Stimulated activated CD4-positive, alpha-beta T cell treated with anti-CD3 and anti-CD28 coated beads, Interleukin-15, amount 100 ng/mL, for 24 hours (primary cell): ENCODE results near the gene CWC25.

Source experiments
- DNase-seq: peaks from one replicate; pipeline ENCODE4 v3.0.0-alpha.2; 2020

CWC25 gene

DNA sequence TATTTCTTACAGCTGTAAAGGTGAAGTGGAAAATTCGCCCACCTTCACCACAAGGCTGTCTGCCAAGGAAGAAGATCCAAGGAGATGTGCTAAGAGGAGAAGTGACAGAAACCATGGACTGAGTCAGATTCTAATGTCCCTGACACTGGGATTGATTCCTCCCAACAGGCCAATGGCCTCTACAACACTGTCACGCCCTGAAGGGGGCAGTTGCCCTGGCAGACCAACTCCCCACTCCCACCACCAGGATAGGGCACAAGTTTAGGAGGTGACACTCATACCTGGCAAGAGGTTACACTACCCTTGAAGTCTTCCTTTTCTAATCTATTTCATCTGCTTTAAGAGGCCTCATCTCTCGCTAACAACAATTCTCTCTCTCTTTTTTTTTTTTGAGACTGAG lies 41.9 kb downstream of the CWC25 start:
- DNase-seq, result no peak

DNA sequence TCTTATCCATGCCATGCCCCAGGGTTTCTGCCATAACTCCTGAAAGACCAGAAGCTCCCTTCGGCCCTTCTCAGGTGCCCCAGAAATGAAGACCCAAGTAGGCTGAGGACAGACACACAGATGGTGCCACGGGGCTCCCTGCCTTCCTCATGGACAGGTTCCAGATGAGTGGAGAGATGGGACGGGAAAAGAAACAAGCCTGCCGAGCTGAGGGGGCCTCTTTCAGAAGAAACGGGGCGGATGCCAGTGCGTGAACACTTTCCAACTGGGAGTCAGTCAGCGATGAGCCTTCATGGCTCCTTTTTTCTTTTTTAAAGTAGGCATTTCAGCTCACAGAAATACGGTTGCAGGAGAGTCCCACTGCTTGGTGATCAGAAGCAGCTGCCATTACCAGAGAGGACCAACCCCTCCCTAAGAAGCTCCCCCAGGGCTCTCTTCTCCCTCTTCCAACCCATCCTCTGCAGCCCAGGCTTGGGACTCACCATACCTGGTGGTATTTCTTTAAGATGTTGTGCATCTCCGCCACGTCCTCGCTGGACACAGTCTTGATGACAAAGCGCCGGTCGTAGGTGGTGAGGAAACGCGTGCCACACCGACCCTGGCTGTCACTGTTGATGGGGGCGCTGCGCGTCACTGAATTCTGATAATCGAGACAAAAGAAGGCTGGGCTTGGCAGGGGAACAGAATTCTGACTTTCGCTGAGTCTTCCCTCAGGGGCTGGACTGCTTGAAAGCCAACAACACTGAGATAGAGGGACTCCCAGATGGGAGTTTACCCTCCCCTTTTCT lies 45.0 kb downstream of the CWC25 start:
- DNase-seq, result no peak

DNA sequence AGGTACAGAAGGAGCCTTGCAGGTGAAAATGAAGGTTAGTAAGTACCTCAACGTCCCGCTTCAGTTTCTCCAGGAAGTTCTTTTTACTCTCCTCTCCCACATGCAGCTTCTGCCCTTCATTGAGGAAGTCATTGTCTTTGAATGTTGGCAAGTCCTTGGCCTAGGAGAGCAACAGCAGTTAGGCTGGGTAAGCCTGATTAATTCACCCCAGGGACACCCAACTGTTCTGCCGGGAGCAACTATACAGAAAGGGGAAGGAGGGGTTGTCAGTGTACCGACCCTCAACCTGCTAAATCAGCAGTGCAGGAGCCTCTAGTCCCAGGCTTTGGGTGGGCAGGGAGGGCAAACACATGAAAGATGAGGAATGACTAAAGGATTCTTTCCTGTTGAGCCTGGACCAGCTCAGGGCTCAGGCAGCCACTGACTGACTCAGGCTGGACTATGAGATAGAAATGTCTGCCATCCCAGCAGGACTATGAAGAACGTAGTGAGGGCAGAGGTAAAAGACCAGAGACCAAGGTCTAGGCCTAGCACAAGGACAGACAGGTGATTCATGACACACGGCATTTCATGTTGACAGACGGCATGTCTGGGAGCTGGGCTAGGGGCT lies 47.4 kb downstream of the CWC25 start:
- DNase-seq, result no peak

DNA sequence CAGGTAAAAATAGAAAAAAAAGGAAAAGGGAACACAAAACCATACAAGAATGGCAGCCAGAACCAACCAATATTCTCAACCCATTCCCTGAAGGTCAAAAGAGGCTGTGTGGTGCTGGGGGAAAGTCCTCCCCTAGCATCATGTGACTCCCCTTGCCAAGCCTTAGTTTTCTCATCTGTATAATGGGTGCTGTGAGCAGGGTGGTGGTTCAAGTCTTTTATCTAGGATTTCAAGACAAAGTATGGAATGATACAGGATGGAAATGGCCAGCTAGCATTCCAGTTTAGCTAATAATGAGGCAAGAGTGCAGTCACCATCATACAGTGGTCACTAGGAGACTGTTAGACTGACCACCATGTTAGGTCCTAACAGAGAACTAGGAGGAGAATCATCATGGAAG lies 51.9 kb downstream of the CWC25 start:
- no peak for DNase-seq

DNA sequence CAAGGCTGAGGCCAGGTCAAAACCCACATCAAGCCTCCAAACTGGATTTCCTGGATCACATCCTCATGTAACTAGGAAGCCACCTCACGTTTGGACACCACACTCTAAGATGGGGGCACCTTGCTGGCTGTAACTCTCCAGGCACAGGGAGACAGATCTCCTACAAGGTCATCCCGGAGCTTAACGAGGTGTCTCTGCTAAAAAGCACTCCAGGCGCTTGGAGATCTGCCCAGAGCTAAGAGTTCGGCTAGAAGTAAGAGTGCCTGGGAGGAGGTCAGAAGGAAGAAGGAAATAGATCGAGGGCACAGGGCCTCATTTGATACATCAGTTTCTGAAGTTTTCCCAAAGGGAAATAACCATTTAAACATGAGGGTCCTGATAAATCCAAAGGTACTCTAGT lies 56.7 kb downstream of the CWC25 start:
- DNase-seq, result no peak

DNA sequence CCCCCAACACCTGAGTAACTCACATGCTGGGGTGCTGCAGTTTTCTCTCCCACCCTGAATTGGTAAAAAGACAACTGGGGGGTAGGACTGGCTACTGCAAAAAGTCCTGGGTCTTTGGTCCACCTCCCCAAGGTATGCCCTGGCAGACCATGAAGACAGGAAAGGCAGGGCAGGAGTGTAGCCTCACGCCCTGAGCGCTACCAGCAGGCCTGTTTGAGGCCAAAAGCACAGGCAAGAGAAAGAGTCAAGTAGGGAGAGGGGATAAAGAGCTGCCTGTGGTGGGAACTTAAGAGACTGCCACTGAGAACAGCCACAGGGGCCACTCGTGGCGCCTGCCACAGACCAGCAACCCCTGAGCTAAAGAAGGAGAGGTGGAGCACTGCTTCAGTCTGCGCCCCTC lies 58.8 kb downstream of the CWC25 start:
- DNase-seq, result no peak

DNA sequence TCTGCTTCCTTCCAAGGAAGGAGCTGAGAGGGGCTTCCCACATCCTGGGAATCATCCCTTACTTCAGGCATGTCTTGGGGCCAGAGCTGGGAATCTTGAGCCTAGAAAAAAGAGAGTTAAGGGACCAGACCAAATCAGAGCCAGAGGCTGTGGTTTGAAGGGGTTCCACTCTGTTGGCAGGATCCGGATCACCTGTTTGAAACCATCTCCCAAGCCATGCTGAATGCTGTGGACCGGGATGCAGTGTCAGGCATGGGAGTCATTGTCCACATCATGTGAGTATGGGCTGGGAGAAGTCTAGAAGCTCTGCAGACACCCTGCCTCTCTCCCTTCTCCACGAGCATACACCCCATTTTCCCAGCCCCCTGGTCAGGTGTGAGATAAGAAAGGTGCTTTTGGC lies 62.9 kb downstream of the CWC25 start:
- DNase-seq, result no peak

DNA sequence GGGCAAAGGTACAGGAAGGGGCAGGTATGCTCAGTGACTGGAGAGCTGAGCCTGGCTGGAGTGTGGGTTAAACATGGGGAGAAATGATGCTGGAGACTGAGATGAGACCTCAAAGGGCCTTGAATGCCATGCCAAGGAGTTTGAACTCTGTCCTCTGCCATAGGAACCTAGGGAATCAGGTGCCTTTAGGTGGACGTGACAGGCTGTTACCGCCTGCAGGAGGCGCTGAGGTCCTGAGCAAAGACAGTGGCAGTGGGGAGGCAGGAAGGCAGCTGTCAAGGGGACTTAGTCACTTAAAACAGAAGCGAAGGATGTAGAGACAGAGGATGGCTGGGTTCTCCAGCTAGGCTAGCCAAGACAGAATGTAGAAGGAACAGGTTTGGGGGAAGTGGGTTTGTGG lies 63.5 kb downstream of the CWC25 start:
- DNase-seq, result peak; percentile 31

DNA sequence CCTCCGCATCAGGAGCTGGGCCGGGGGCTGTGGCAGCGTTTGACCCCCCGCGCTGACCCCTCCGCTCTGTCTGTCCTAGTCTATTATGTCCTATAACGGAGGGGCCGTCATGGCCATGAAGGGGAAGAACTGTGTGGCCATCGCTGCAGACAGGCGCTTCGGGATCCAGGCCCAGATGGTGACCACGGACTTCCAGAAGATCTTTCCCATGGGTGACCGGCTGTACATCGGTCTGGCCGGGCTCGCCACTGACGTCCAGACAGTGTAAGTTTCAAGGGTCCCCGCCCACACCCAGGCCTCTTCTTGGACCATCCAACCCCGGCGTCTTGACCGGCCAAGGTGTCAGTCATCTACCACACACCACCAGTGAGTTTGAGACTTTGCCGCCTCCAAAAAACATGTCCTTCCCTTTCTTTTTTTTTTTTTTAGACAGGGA lies 72.0 kb downstream of the CWC25 start:
- no peak for DNase-seq

DNA sequence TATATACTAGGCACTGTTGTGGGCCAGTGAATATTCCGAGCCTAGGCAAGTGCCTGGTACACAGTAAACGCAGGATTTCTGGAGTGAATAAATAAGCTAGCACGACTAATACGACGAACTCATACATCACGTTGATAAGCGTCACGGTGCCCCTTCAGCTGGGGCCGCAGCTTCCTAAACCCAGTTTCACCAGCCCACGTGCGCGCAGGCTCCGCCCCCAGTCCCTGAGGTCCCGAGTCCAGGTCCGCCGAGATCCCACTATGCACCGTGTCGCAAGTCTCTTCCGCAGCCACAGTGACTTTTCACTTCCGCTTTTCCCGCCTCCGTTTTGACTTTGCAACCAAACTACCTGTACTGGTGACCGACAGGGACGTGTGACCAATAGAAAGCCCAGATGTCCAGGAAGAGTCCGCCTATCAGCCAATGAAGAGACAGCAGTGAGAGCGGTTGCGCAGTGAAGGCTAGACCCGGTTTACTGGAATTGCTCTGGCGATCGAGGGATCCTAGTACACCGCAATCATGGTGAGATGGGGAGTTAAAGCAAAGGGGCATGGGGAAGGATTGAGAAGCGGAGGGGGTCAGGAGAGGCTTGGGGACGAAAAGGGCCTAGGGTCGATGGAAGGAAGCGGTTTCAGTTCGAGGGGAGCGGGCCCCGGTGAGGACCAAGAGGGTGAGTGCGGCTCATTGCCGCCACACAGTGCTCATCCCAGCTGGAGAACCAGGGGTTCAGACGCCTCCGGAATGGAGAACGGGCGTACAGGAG lies 72.6 kb downstream of the CWC25 start, which contains the start of gene PSMB3:
Gene PSMB3, plus strand, starts transcription at position 434 of the 763 bp plus-strand sequence. Its CDS starts 86 bp downstream, at position 520.
- peak; percentile 99 for DNase-seq

DNA sequence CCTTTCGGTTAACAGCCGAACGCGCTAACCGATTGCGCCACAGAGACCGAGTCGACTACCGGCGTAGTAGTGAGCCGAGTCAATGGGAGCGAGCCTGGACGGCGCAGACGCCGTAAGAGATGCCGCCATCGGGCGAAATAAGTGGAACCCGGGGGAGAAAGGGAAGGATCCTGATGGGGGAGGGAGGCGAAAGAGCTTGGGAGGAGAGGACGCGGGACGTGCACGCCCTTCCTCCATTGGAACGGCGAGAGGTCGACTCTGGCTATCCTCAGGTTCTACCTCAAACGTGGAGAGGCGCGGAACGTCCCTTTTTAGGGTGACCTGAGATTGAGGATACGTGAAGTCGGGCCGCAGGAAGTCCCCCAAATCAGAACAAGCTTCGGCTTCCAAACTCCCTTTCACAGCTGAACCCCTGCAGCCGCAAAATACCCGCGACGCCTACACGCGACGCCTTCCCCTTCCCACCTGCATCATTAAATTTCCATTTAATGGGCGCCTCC lies 73.3 kb downstream of the CWC25 start:
- DNase-seq, result peak; percentile 86

DNA sequence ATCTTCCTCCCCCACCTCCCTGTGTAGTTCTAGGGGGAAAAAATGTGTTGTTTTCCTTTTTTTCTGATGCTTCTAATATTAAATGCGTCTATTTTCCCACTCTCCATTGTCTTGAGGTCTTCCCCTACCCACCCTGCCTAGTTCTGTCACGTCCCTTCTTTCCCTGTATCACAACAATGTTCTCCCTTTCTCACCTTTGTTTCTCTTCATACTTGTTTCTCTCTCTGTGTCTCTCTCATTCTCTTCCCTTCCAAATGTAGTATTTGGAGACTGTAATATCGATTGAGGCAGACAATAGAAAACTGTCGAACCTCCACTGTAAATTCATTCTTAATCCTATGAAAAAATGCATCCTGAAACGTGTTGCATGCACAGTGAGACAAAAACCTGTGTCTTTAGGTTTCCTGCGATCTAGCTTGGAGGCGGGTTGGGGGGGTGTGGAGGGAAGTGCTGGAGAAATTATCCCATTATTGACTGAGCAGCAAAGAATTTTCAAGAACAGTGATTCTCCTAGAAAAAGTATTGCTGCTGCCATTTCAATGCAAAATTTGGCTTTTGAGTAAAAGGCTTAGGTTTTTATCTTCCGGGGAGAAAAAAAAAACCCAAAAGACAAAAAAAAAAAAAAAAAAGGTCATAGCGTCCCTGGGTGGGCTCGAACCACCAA lies 73.8 kb downstream of the CWC25 start:
- no peak for DNase-seq
